Prostate gland (tissue), 2 donors: ENCODE measurements around the gene SAMD4A.

Source experiments
- POLR2A ChIP-seq: fragments of 450-650 bp; IDR thresholded peaks from one replicate; pipeline ENCODE4 v1.6.1; 2016; ENCODE audit warnings: antibody characterized with exemption, mild to moderate bottlenecking
- POLR2AphosphoS5 ChIP-seq: sonication (generic); formaldehyde crosslinking; IDR thresholded peaks from one replicate; pipeline ENCODE4 v1.6.1; 2017; ENCODE audit warnings: antibody characterized with exemption
- TF ChIP-seq, protein P1 (sequence below), 4 experiments: fragments of 200-600 bp in 2 of 4; fragments of 450-650 bp in 2 of 4; sonication (generic) in 2 of 4; IDR thresholded peaks; 1 replicate in 3 of 4; 2 replicates in 1 of 4; pipeline ENCODE4 v1.5.1; 2016 to 2019; ENCODE audit warnings: antibody characterized with exemption in 4 of 4, mild to moderate bottlenecking in 2 of 4, moderate library complexity in 2 of 4

DNA sequence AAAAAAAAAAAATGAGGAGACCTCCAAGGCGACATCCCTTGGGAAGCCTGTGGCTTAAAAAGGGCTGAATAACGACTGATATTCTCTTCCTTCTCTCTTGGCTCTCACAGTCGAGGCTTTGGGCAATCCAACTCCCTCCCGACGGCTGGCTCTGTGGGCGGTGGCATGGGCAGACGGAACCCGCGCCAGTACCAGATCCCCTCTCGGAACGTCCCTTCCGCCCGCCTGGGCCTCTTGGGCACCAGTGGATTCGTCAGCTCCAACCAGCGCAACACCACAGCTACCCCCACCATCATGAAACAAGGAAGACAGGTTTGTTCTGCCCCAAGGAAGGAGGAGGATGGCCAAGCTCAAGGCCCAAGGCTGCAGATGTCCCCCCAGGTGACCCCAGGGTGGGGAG lies 207.9 kb downstream of the SAMD4A start:
- TF ChIP-seq, protein P1, sequence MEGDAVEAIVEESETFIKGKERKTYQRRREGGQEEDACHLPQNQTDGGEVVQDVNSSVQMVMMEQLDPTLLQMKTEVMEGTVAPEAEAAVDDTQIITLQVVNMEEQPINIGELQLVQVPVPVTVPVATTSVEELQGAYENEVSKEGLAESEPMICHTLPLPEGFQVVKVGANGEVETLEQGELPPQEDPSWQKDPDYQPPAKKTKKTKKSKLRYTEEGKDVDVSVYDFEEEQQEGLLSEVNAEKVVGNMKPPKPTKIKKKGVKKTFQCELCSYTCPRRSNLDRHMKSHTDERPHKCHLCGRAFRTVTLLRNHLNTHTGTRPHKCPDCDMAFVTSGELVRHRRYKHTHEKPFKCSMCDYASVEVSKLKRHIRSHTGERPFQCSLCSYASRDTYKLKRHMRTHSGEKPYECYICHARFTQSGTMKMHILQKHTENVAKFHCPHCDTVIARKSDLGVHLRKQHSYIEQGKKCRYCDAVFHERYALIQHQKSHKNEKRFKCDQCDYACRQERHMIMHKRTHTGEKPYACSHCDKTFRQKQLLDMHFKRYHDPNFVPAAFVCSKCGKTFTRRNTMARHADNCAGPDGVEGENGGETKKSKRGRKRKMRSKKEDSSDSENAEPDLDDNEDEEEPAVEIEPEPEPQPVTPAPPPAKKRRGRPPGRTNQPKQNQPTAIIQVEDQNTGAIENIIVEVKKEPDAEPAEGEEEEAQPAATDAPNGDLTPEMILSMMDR (IDR thresholded peaks at IDR 0.05): no peak
- TF ChIP-seq POLR2A (no peak), POLR2AphosphoS5 (no peak)
